Spleen (tissue), 11 donors: ENCODE data around the gene KDELR1. TPM values are rescaled to one million over a fixed set of nuclear protein-coding genes. Genes with fewer than 3 reads are reported as not detected.

ENCODE experiments used
- DNase-seq: peaks from one replicate; pipeline ENCODE4 v3.0.0-alpha.2; 2020
- H3K27ac ChIP-seq, 8 donors: fragments of 200-600 bp; sonication (generic) in 7 of 8; 1 replicate in 4 of 8; 2 replicates in 4 of 8; pipeline versions ENCODE4 v1.5.0 to v1.8.0; 2016 to 2021; ENCODE audit warnings: inconsistent platforms in 4 of 8, mild to moderate bottlenecking in 4 of 8, moderate library complexity in 1 of 8
- H3K27me3 ChIP-seq, 7 donors: fragments of 200-600 bp; sonication (generic) in 6 of 7; replicated peaks in 1 of 7; 1 replicate in 4 of 7; 2 replicates in 3 of 7; pipeline versions ENCODE4 v1.5.0 to v1.8.0; 2016 to 2021; ENCODE audit warnings: inconsistent platforms in 3 of 7, mild to moderate bottlenecking in 1 of 7
- H3K36me3 ChIP-seq, 6 donors: fragments of 200-600 bp; sonication (generic) in 5 of 6; 1 replicate in 4 of 6; 2 replicates in 2 of 6; pipeline versions ENCODE4 v1.5.0 to v1.8.0; 2016 to 2021; ENCODE audit warnings: inconsistent platforms in 2 of 6
- H3K4me1 ChIP-seq, 6 donors: fragments of 200-600 bp; sonication (generic) in 5 of 6; 1 replicate in 3 of 6; 2 replicates in 3 of 6; pipeline versions ENCODE4 v1.5.0 to v1.8.0; 2016 to 2021; ENCODE audit warnings: inconsistent platforms in 3 of 6
- H3K4me3 ChIP-seq, 8 donors: fragments of 200-600 bp; sonication (generic) in 7 of 8; 1 replicate in 4 of 8; 2 replicates in 4 of 8; pipeline versions ENCODE4 v1.5.0 to v1.8.0; 2016 to 2021; ENCODE audit warnings: inconsistent platforms in 4 of 8, mild to moderate bottlenecking in 4 of 8, moderate library complexity in 2 of 8
- H3K9me3 ChIP-seq, 8 donors: fragments of 200-600 bp; sonication (generic) in 7 of 8; 1 replicate in 4 of 8; 2 replicates in 4 of 8; pipeline versions ENCODE4 v1.5.0 to v1.8.0; 2016 to 2021; ENCODE audit warnings: inconsistent platforms in 4 of 8
- CTCF ChIP-seq, 11 experiments: fragments of 200-600 bp in 7 of 11; fragments of 450-650 bp in 4 of 11; sonication (generic) in 4 of 11; IDR thresholded peaks in 8 of 11; conservative IDR thresholded peaks in 3 of 11; 1 replicate in 7 of 11; 2 replicates in 4 of 11; pipeline versions ENCODE4 v1.4.0 to v1.8.0; 2016 to 2021; ENCODE audit warnings: antibody characterized with exemption in 11 of 11, inconsistent platforms in 4 of 11, mild to moderate bottlenecking in 1 of 11
- POLR2A ChIP-seq, 3 donors: fragments of 450-650 bp; IDR thresholded peaks; one replicate each; pipeline ENCODE4 v1.5.1; 2017; ENCODE audit warnings: antibody characterized with exemption in 3 of 3, mild to moderate bottlenecking in 1 of 3
- POLR2AphosphoS5 ChIP-seq, 3 donors: sonication (generic); formaldehyde crosslinking; IDR thresholded peaks; one replicate each; pipeline ENCODE4 v1.5.1; 2017; ENCODE audit warnings: antibody characterized with exemption in 3 of 3
- WGBS, 5 donors: extraction: QIAGEN DNeasy Blood & Tissue Kit in 3 of 5; methylation state at CpG; one replicate each; pipeline versions ENCODE4 v1.1.5 to v1.1.7; 2013 to 2018; 5-methylcytosine and 5-hydroxymethylcytosine counted together
- intact Hi-C: fragments of 100-400 bp; cut with DNase I; formaldehyde crosslinking; loops from one replicate; pipeline ENCODE4 v1.15.0; 2023; ENCODE audit warnings: low total_unique reads
- polyA plus RNA-seq, 3 donors: library from polyadenylated mRNA; stranded (reverse); fragments of 200-250 nt; gene quantifications; one replicate each; pipeline ENCODE4 v1.2.1, GENCODE V29; 2013
- total RNA-seq, 7 donors: library from RNA; depleted of rRNA in 3 of 7; stranded (reverse); fragments of >200 nt in 3 of 7; fragmentation: NEBNext Ultra II Directional in 4 of 7; extraction: Animal tissue kit (Norgen Biotek cat#: 25700) in 4 of 7; gene quantifications; one replicate each; pipeline versions ENCODE4 v1.1.0 to v1.2.1, GENCODE V29; 2016 to 2021
- donor health status: healthy with polysubstance abuse.
- donor health status: DM: no; HTN: no; CAD: no; lungs with moderate emphysema.
- donor health status: DM: no; HTN: no; CAD: no.
- donor health status: Bipolar disorder and iron deficiency.
- donor health status: healthy.
- donor health status: DM: no; HTN: no; CAD: no.
- donor health status: DM: yes; HTN: yes; CAD: no.

KDELR1 gene
- total and polyA plus RNA-seq, 10 donors: 36.2 to 95.9 (median 68.2) TPM

- H3K36me3 ChIP-seq: peaks cover 0 to 19% (median 0%) of the 10 kb centered on the region in 6 donors
- TF ChIP-seq CTCF (IDR thresholded peaks at IDR 0.05 in 8 of 11, conservative IDR thresholded peaks at IDR 0.05 in 3 of 11): no peak
- TF ChIP-seq POLR2A (IDR thresholded peaks at IDR 0.05): no peak
- no peak for TF ChIP-seq POLR2AphosphoS5 (IDR thresholded peaks at IDR 0.05)
- intact Hi-C loops: no loop called here
- no peak overlapping the region for H3K27ac ChIP-seq
- no peak for DNase-seq
- H3K9me3 ChIP-seq: no peaks in the 10 kb centered on the region
- WGBS, 5 donors: 95 to 99% (median 97%) methylated on average over 3 of the region's 3 CpGs
- H3K27me3 ChIP-seq: no peaks in the 10 kb centered on the region
- peaks cover 0 to 23% (median 18%) of the 10 kb centered on the region in 6 donors for H3K4me1 ChIP-seq
- H3K4me3 ChIP-seq: no peak overlapping the region
Measured at GRCh38 chr19:48361912-48362311, 29.4 kb downstream of the KDELR1 start.

GRCh38 chr19:48359123-48359522 is 32.2 kb downstream of the KDELR1 start:
- Histone ChIP-seq H3K36me3 (peaks cover 0 to 26% (median 0%) of the 10 kb centered on the region in 6 donors), H3K27me3 (no peaks in the 10 kb centered on the region), H3K9me3 (no peaks in the 10 kb centered on the region), H3K27ac (no peak overlapping the region), H3K4me1 (peaks cover 0 to 14% (median 12%) of the 10 kb centered on the region in 6 donors), H3K4me3 (no peak overlapping the region)
- 89 to 97% (median 94%) methylated on average over 5 of the region's 5 CpGs for WGBS, 5 donors
- TF ChIP-seq CTCF (IDR thresholded peaks at IDR 0.05 in 8 of 11, conservative IDR thresholded peaks at IDR 0.05 in 3 of 11) (no peak), POLR2AphosphoS5 (IDR thresholded peaks at IDR 0.05) (no peak), POLR2A (IDR thresholded peaks at IDR 0.05) (no peak)
- intact Hi-C loops: no loop called here
- no peak for DNase-seq

GRCh38 chr19:48355365-48355954 is 35.9 kb downstream of the KDELR1 start:
- Histone ChIP-seq H3K36me3 (peaks cover 0 to 23% (median 0%) of the 10 kb centered on the region in 6 donors), H3K4me1 (peaks cover 0 to 3% (median 0%) of the 10 kb centered on the region in 6 donors), H3K9me3 (no peaks in the 10 kb centered on the region), H3K27ac (no peak overlapping the region), H3K27me3 (no peaks in the 10 kb centered on the region), H3K4me3 (no peak overlapping the region)
- TF ChIP-seq CTCF (IDR thresholded peaks at IDR 0.05 in 8 of 11, conservative IDR thresholded peaks at IDR 0.05 in 3 of 11): no peak
- WGBS, 5 donors: 90 to 94% (median 93%) methylated on average over 9 to 12 of the region's 12 CpGs
- intact Hi-C loops: no loop called here
- DNase-seq: no peak

- Histone ChIP-seq H3K4me1 (peaks cover 0 to 3% (median 0%) of the 10 kb centered on the region in 6 donors), H3K9me3 (no peaks in the 10 kb centered on the region), H3K4me3 (no peak overlapping the region), H3K27ac (no peak overlapping the region), H3K36me3 (peaks cover 0 to 17% (median 0%) of the 10 kb centered on the region in 6 donors), H3K27me3 (no peaks in the 10 kb centered on the region)
- WGBS, 5 donors: 84 to 93% (median 93%) methylated on average over 15 of the region's 15 CpGs
- intact Hi-C loops: no loop called here
- TF ChIP-seq POLR2AphosphoS5 (IDR thresholded peaks at IDR 0.05) (no peak), POLR2A (IDR thresholded peaks at IDR 0.05) (no peak), CTCF (IDR thresholded peaks at IDR 0.05 in 8 of 11, conservative IDR thresholded peaks at IDR 0.05 in 3 of 11) (no peak)
- DNase-seq: no peak
Measured at GRCh38 chr19:48354332-48354992, 36.9 kb downstream of the KDELR1 start.
